Caco-2 (cell line): ENCODE data around the gene MRLN. TPM values are rescaled to one million over a fixed set of nuclear protein-coding genes. Genes with fewer than 3 reads are reported as not detected.

Source experiments
- BruUV-seq: library from RNA; stranded (reverse); fragments of 400-500 nt; replicated peaks from 2 replicates; lab custom pipeline; 2021; lab: Mats Ljungman, UMichigan
- CTCF ChIA-PET: fragments of 300-600 bp; sonication (Branson Sonifier 250); formaldehyde crosslinking; loops from one replicate; lab custom pipeline; 2022; ENCODE audit warnings: antibody characterized with exemption; lab: Charles Lee
- POLR2A ChIA-PET: fragments of 300-600 bp; sonication (Branson Sonifier 250); formaldehyde crosslinking; loops from one replicate; lab custom pipeline; 2022; ENCODE audit warnings: antibody characterized with exemption; lab: Charles Lee
- DNase-seq, 2 experiments: peaks; one replicate each; pipeline versions ENCODE4 v3.0.0 to v3.0.0-alpha.2; 2020 to 2022
- H3K27me3 ChIP-seq: replicated peaks from 2 replicates; pipeline ENCODE4 v1.6.0; 2011; ENCODE audit warnings: low read length; ENCODE audit not compliant: control insufficient read depth, insufficient read depth
- H3K36me3 ChIP-seq: 2 replicates; pipeline ENCODE4 v1.5.1; 2011; ENCODE audit warnings: low read length; ENCODE audit not compliant: control insufficient read depth, insufficient read depth
- H3K4me1 ChIP-seq: fragments of 250-450 bp; sonication (Bioruptor Pico); 2 replicates; pipeline ENCODE4 v1.5.1; 2020; ENCODE audit warnings: mild to moderate bottlenecking
- H3K4me3 ChIP-seq: 2 replicates; pipeline ENCODE4 v1.5.1; 2011; ENCODE audit warnings: low read depth, mild to moderate bottlenecking, control low read depth, low read length
- H3K9me3 ChIP-seq: fragments of 250-450 bp; sonication (Bioruptor Pico); 2 replicates; pipeline ENCODE4 v1.5.1; 2020; ENCODE audit warnings: mild to moderate bottlenecking, moderate library complexity
- H3K27ac Mint-ChIP-seq: one replicate; pipeline ENCODE4 v1.8.0; 2022; ENCODE audit warnings: mixed read lengths; ENCODE audit not compliant: unreplicated experiment
- H3K27me3 Mint-ChIP-seq: one replicate; pipeline ENCODE4 v1.8.0; 2022; ENCODE audit warnings: mixed read lengths; ENCODE audit not compliant: insufficient read depth, unreplicated experiment
- H3K36me3 Mint-ChIP-seq: one replicate; pipeline ENCODE4 v1.8.0; 2022; ENCODE audit warnings: mild to moderate bottlenecking, mixed read lengths; ENCODE audit not compliant: insufficient read depth, unreplicated experiment
- H3K4me1 Mint-ChIP-seq: one replicate; pipeline ENCODE4 v1.8.0; 2022; ENCODE audit warnings: low read depth, mixed read lengths; ENCODE audit not compliant: unreplicated experiment
- H3K4me3 Mint-ChIP-seq: one replicate; pipeline ENCODE4 v1.8.0; 2022; ENCODE audit warnings: mild to moderate bottlenecking, moderate library complexity, mixed read lengths; ENCODE audit not compliant: unreplicated experiment
- H3K9me3 Mint-ChIP-seq: one replicate; pipeline ENCODE4 v1.8.0; 2022; ENCODE audit warnings: mixed read lengths; ENCODE audit not compliant: unreplicated experiment
- intact Hi-C: fragments of 100-400 bp; cut with micrococcal nuclease; formaldehyde crosslinking; loops from one replicate; pipeline ENCODE4 v1.10.0; 2022; ENCODE audit not compliant: unreplicated experiment
- total RNA-seq: library from RNA; stranded (reverse); gene quantifications from 2 replicates; pipeline ENCODE4 v1.2.3, GENCODE V29; 2022
- TF ChIP-seq, protein P1 (sequence below), 2 experiments: fragments of 200-600 bp in 1 of 2; IDR thresholded peaks; 1 replicate in 1 of 2; 2 replicates in 1 of 2; pipeline versions ENCODE4 v1.5.1 to v1.8.0; 2011 to 2022; ENCODE audit warnings: antibody characterized with exemption in 1 of 2, control low read depth in 1 of 2, inconsistent platforms in 1 of 2, low read depth in 1 of 2, low read length in 1 of 2, mild to moderate bottlenecking in 1 of 2, moderate library complexity in 1 of 2; ENCODE audit not compliant: insufficient read depth in 1 of 2, severe bottlenecking in 1 of 2, unreplicated experiment in 1 of 2

Gene MRLN
- total RNA-seq, 1 experiment from 2014 or later = 0.98 TPM

DNA sequence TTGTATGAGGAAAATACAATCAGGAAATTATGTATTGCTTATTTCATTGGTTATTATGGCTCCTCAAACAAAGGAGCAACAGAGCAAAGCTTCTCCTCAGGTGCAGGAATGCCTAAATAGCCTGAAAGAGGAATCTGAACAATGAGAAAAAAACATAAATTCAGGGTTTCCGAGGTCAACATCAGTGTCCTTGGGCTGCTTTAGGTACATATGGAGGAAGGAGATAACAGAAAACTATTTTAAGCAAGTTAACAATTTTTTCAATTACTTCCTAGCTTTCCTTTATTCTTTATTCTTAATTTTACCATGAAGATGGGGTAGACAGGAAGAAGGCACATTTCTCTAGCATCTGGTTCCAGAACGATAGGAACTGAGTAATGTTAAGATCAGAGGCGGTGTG lies 57.6 kb downstream of the MRLN start:
- ChIA-PET CTCF (no interaction called here), POLR2A (no interaction called here)
- Histone ChIP-seq H3K4me3 (no peak overlapping the region), H3K27me3 (no peaks in the 10 kb centered on the region), H3K9me3 (no peaks in the 10 kb centered on the region), H3K4me1 (no peaks in the 10 kb centered on the region), H3K36me3 (no peaks in the 10 kb centered on the region)
- no peak for DNase-seq
- peaks cover 8% of the 10 kb centered on the region for H3K27me3 Mint-ChIP-seq
- no TSS peak for BruUV-seq
- TF ChIP-seq, protein P1, sequence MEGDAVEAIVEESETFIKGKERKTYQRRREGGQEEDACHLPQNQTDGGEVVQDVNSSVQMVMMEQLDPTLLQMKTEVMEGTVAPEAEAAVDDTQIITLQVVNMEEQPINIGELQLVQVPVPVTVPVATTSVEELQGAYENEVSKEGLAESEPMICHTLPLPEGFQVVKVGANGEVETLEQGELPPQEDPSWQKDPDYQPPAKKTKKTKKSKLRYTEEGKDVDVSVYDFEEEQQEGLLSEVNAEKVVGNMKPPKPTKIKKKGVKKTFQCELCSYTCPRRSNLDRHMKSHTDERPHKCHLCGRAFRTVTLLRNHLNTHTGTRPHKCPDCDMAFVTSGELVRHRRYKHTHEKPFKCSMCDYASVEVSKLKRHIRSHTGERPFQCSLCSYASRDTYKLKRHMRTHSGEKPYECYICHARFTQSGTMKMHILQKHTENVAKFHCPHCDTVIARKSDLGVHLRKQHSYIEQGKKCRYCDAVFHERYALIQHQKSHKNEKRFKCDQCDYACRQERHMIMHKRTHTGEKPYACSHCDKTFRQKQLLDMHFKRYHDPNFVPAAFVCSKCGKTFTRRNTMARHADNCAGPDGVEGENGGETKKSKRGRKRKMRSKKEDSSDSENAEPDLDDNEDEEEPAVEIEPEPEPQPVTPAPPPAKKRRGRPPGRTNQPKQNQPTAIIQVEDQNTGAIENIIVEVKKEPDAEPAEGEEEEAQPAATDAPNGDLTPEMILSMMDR (IDR thresholded peaks at IDR 0.05; ENCODE audit: insufficient read depth in 1 of 2, low read depth in 1 of 2, low read length in 1 of 2, severe bottlenecking in 1 of 2, unreplicated experiment in 1 of 2) = no peak
- H3K9me3 Mint-ChIP-seq = no peaks in the 10 kb centered on the region
- intact Hi-C loops = no loop called here
- H3K4me1 Mint-ChIP-seq = peaks cover 6% of the 10 kb centered on the region
- H3K27ac Mint-ChIP-seq = no peak overlapping the region
- no peaks in the 10 kb centered on the region for H3K36me3 Mint-ChIP-seq
- no peak overlapping the region for H3K4me3 Mint-ChIP-seq

DNA sequence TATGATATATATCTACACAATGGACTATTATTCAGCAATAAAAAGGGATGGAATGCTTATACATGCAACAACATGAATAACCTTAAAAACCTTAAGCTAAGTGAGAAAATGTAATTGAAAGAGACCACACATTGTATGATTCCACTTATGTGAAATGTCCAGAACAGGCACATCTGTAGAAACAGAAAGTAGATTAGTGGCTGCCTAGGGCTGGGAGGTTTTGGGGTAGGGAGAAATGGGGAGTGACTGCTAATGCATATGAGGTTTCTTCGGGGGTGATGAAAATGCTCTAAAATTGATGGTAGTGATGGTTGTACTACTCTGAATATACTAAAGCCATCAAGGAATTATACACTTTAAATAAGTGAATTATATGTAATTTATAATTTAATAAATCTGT lies 58.3 kb downstream of the MRLN start:
- ChIA-PET CTCF (no interaction called here), POLR2A (no interaction called here)
- no peak for DNase-seq
- no peaks in the 10 kb centered on the region for H3K9me3 ChIP-seq
- H3K27me3 Mint-ChIP-seq = peaks cover 10% of the 10 kb centered on the region
- no peaks in the 10 kb centered on the region for H3K4me1 ChIP-seq
- TF ChIP-seq, protein P1 (IDR thresholded peaks at IDR 0.05; ENCODE audit: insufficient read depth in 1 of 2, low read depth in 1 of 2, low read length in 1 of 2, severe bottlenecking in 1 of 2, unreplicated experiment in 1 of 2) = no peak
- intact Hi-C loops = no loop called here
- H3K4me3 Mint-ChIP-seq = no peak overlapping the region
- H3K36me3 Mint-ChIP-seq = no peaks in the 10 kb centered on the region
- H3K36me3 ChIP-seq = no peaks in the 10 kb centered on the region
- H3K9me3 Mint-ChIP-seq = no peaks in the 10 kb centered on the region
- no TSS peak for BruUV-seq
- peaks cover 6% of the 10 kb centered on the region for H3K4me1 Mint-ChIP-seq
- H3K4me3 ChIP-seq = no peak overlapping the region
- H3K27ac Mint-ChIP-seq = no peak overlapping the region
- H3K27me3 ChIP-seq = no peaks in the 10 kb centered on the region

DNA sequence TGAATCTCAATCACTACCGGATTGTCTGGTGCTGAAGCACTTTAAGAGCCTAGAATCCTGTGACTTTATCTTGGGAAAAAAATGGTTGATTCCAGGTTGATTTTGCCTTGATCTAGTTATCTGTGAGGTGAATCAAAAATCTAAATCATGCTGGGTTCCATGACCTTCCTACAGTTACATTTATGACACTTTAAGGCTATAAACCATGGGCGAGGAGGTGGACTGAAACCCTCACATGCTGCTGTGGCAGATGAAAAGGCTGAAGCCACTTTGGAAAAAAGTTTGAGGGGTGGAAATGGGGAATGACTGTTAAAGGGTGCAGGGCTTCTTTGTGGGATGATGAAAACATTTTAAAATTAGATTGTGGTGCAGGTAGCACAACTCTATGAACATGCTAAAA lies 61.1 kb downstream of the MRLN start:
- Histone ChIP-seq H3K9me3 (no peaks in the 10 kb centered on the region), H3K4me3 (no peak overlapping the region), H3K4me1 (no peaks in the 10 kb centered on the region), H3K36me3 (no peaks in the 10 kb centered on the region), H3K27me3 (no peaks in the 10 kb centered on the region)
- Mint-ChIP-seq H3K27ac (no peak overlapping the region), H3K4me3 (no peak overlapping the region), H3K4me1 (peaks cover 11% of the 10 kb centered on the region), H3K27me3 (peaks cover 8% of the 10 kb centered on the region), H3K36me3 (no peaks in the 10 kb centered on the region), H3K9me3 (no peaks in the 10 kb centered on the region)
- POLR2A ChIA-PET = no interaction called here
- intact Hi-C loops = no loop called here
- CTCF ChIA-PET = no interaction called here
- no TSS peak for BruUV-seq
- DNase-seq = no peak
- TF ChIP-seq, protein P1 (IDR thresholded peaks at IDR 0.05; ENCODE audit: insufficient read depth in 1 of 2, low read depth in 1 of 2, low read length in 1 of 2, severe bottlenecking in 1 of 2, unreplicated experiment in 1 of 2) = no peak
